ENCODE measurements around the gene SH3TC1. TPM values are rescaled to one million over a fixed set of nuclear protein-coding genes. Genes with fewer than 3 reads are reported as not detected.

SH3TC1 gene
- polyA plus RNA-seq, 3 donors: 36.9 to 85.7 (median 41.9) TPM

DNA sequence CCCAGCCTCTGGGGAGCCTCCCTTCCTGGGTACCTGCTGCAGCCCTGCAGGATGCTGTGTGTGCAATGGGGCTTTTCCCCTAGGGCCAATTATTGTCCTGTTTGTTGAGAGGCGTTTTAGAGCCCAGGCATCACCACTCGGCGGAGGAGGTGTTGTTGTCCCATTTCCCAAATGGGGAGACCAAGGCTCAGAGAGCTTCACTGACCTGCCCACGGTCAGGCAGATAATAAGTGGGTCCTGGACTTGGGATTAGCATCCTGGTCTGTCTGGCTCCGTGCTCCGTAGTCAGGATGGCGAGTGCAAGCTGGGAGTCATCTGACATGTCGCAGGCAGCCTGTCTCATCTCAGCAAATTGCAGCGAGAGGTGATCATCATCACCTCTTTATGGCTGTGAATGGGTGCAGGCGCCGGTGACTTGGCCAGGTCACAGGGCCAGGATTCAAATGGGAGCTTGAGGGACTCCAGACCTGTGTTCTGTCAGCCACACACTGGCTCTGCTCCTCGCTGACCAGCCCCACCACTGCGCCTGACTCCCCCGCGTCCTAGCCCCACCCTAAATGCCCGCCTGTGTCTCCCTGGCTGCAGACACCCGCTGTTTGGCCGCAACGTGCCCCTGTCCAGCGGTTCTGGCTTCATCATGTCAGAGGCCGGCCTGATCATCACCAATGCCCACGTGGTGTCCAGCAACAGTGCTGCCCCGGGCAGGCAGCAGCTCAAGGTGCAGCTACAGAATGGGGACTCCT, 87.1 kb downstream of the SH3TC1 start:
- peaks cover 0 to 4% (median 2%) of the 10 kb centered on the region in 7 donors for H3K9me3 Mint-ChIP-seq
- no peak overlapping the region for H2AFZ ChIP-seq (ENCODE audit: insufficient read depth, low read depth, low read length, poor library complexity, severe bottlenecking)
- peak overlapping the region in 1 of 7 donors; percentile 56 for H3K27ac Mint-ChIP-seq
- no peak overlapping the region for H3K4me2 ChIP-seq (replicated peaks; ENCODE audit: extremely low read depth, low read length, poor library complexity, severe bottlenecking)
- H3K4me1 ChIP-seq (ENCODE audit: control insufficient read depth in 1 of 2, insufficient read depth in 2 of 2, low read length in 2 of 2): peaks cover 0 to 5% of the 10 kb centered on the region in 2 donors
- DNase-seq: no peak
- intact Hi-C loops (cut with micrococcal nuclease): no loop called here
- no peak overlapping the region for H3K4me3 Mint-ChIP-seq
- 97% methylated on average over 22 of the region's 23 CpGs for WGBS (ENCODE audit: insufficient coverage)
- no peak overlapping the region for H3K9ac ChIP-seq (ENCODE audit: insufficient read depth, low read length, poor library complexity, severe bottlenecking)
- no peaks in the 10 kb centered on the region for H4K20me1 ChIP-seq (ENCODE audit: insufficient read depth, low read length)
- H3K4me3 ChIP-seq (replicated peaks in 1 of 3; ENCODE audit: low read depth in 2 of 3, low read length in 3 of 3): no peak overlapping the region
- no peaks in the 10 kb centered on the region for H3K9me3 ChIP-seq (replicated peaks in 1 of 2; ENCODE audit: control insufficient read depth in 1 of 2, insufficient read depth in 1 of 2, low read length in 2 of 2)
- no peaks in the 10 kb centered on the region for H3K36me3 Mint-ChIP-seq
- no peak for TF ChIP-seq CTCF (IDR thresholded peaks at IDR 0.05)
- no peaks in the 10 kb centered on the region for H3K79me2 ChIP-seq (ENCODE audit: insufficient read depth, low read length)
- H3K36me3 ChIP-seq (replicated peaks in 1 of 2; ENCODE audit: control insufficient read depth in 1 of 2, insufficient read depth in 2 of 2, low read length in 2 of 2): no peaks in the 10 kb centered on the region
- peaks cover 0 to 5% (median 0%) of the 10 kb centered on the region in 3 donors for H3K27me3 Mint-ChIP-seq (ENCODE audit: low read depth in 3 of 3)
- peaks cover 13% of the 10 kb centered on the region for H3K4me1 Mint-ChIP-seq
- no peak overlapping the region for H3K27ac ChIP-seq (ENCODE audit: low read depth in 1 of 2, low read length in 2 of 2)
- H3K27me3 ChIP-seq (ENCODE audit: control insufficient read depth in 2 of 2, insufficient read depth in 2 of 2, low read length in 2 of 2): no peaks in the 10 kb centered on the region

GRCh38 chr4:8286719-8287342, 87.7 kb downstream of the SH3TC1 start:
- H3K9me3 ChIP-seq (replicated peaks in 1 of 2; ENCODE audit: control insufficient read depth in 1 of 2, insufficient read depth in 1 of 2, low read length in 2 of 2): no peaks in the 10 kb centered on the region
- peaks cover 0 to 5% of the 10 kb centered on the region in 2 donors for H3K4me1 ChIP-seq (ENCODE audit: control insufficient read depth in 1 of 2, insufficient read depth in 2 of 2, low read length in 2 of 2)
- intact Hi-C loops (cut with micrococcal nuclease): no loop called here
- Mint-ChIP-seq H3K27ac (peak overlapping the region in 3 of 7 donors; percentile 54 to 71 (median 70)), H3K4me3 (no peak overlapping the region), H3K36me3 (no peaks in the 10 kb centered on the region), H3K9me3 (peaks cover 0 to 4% (median 2%) of the 10 kb centered on the region in 7 donors), H3K27me3 (ENCODE audit: low read depth in 3 of 3) (peaks cover 0 to 5% (median 0%) of the 10 kb centered on the region in 3 donors), H3K4me1 (peaks cover 13% of the 10 kb centered on the region)
- H3K79me2 ChIP-seq (ENCODE audit: insufficient read depth, low read length): no peaks in the 10 kb centered on the region
- H3K27me3 ChIP-seq (ENCODE audit: control insufficient read depth in 2 of 2, insufficient read depth in 2 of 2, low read length in 2 of 2): no peaks in the 10 kb centered on the region
- no peak overlapping the region for H3K4me3 ChIP-seq (replicated peaks in 1 of 3; ENCODE audit: low read depth in 2 of 3, low read length in 3 of 3)
- DNase-seq: no peak
- H3K27ac ChIP-seq (ENCODE audit: low read depth in 1 of 2, low read length in 2 of 2): no peak overlapping the region
- no peak overlapping the region for H3K4me2 ChIP-seq (replicated peaks; ENCODE audit: extremely low read depth, low read length, poor library complexity, severe bottlenecking)
- no peak overlapping the region for H3K9ac ChIP-seq (ENCODE audit: insufficient read depth, low read length, poor library complexity, severe bottlenecking)
- no peak for TF ChIP-seq CTCF (IDR thresholded peaks at IDR 0.05)
- no peaks in the 10 kb centered on the region for H4K20me1 ChIP-seq (ENCODE audit: insufficient read depth, low read length)
- H2AFZ ChIP-seq (ENCODE audit: insufficient read depth, low read depth, low read length, poor library complexity, severe bottlenecking): no peak overlapping the region
- no peaks in the 10 kb centered on the region for H3K36me3 ChIP-seq (replicated peaks in 1 of 2; ENCODE audit: control insufficient read depth in 1 of 2, insufficient read depth in 2 of 2, low read length in 2 of 2)
- 89% methylated on average over 13 of the region's 15 CpGs for WGBS (ENCODE audit: insufficient coverage)

Measured in CD14-positive monocyte (primary cell).